ENCODE data around the gene HPDL.

DNA sequence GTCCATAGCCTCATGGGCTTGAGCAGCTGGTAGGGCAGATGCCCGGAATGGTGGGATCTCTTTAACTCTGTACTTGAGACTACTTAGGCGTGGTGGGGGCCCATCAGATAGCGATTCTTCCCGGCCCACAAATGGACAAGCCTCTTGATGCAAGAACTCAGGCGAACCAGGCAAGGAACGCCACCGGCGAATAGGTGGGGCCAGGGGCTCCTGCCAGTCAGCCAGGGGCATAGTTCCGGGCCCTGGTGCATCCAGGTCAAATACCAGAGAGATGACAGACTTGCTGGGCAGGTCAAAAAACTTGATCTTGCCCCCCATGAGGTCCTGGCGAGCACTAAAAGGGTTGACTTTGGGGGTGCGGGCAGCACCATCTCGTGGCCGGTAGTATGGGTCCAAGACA is 18.3 kb downstream of the HPDL start:
- TF ChIP-seq, protein P1, sequence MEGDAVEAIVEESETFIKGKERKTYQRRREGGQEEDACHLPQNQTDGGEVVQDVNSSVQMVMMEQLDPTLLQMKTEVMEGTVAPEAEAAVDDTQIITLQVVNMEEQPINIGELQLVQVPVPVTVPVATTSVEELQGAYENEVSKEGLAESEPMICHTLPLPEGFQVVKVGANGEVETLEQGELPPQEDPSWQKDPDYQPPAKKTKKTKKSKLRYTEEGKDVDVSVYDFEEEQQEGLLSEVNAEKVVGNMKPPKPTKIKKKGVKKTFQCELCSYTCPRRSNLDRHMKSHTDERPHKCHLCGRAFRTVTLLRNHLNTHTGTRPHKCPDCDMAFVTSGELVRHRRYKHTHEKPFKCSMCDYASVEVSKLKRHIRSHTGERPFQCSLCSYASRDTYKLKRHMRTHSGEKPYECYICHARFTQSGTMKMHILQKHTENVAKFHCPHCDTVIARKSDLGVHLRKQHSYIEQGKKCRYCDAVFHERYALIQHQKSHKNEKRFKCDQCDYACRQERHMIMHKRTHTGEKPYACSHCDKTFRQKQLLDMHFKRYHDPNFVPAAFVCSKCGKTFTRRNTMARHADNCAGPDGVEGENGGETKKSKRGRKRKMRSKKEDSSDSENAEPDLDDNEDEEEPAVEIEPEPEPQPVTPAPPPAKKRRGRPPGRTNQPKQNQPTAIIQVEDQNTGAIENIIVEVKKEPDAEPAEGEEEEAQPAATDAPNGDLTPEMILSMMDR (IDR thresholded peaks at IDR 0.05; ENCODE audit: poor library complexity): no peak
- no peak for TF ChIP-seq EZH2phosphoT487 (IDR thresholded peaks at IDR 0.05; ENCODE audit: low read depth, severe bottlenecking, unreplicated experiment)

Data from hepatocyte (in vitro differentiated cells).